ENCODE results near the gene ABCB7. TPM values are rescaled to one million over a fixed set of nuclear protein-coding genes. Genes with fewer than 3 reads are reported as not detected.

ABCB7 gene
- total RNA-seq, 1 donor from 2014 or later, result 31.5 TPM

DNA sequence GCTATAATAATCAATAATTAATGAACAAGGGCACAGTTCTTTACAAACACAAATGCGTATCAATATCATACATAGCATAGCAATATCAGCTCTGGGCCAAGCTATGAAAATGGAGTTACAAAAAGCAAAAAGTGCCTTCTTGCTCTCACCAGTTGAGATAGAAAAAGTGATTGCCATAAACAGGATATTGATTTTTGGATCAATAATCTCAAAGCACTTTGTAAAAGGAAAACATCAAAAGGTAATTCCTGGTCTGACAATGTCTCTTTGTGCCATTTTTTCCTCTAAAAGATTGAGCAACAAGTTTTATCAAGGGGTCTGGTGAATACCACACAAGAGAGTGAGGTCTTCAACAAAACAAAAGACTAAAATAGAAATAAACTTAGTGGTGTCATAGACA lies 42.4 kb downstream of the ABCB7 start:
- Mint-ChIP-seq H3K4me1 (no peaks in the 10 kb centered on the region), H3K36me3 (ENCODE audit: low read depth) (peaks cover 8% of the 10 kb centered on the region), H3K9me3 (peaks cover 2% of the 10 kb centered on the region), H3K4me3 (no peak overlapping the region), H3K27ac (ENCODE audit: unreplicated experiment) (no peak overlapping the region), H3K27me3 (ENCODE audit: low read depth) (no peaks in the 10 kb centered on the region)
- TF ChIP-seq, protein P1, sequence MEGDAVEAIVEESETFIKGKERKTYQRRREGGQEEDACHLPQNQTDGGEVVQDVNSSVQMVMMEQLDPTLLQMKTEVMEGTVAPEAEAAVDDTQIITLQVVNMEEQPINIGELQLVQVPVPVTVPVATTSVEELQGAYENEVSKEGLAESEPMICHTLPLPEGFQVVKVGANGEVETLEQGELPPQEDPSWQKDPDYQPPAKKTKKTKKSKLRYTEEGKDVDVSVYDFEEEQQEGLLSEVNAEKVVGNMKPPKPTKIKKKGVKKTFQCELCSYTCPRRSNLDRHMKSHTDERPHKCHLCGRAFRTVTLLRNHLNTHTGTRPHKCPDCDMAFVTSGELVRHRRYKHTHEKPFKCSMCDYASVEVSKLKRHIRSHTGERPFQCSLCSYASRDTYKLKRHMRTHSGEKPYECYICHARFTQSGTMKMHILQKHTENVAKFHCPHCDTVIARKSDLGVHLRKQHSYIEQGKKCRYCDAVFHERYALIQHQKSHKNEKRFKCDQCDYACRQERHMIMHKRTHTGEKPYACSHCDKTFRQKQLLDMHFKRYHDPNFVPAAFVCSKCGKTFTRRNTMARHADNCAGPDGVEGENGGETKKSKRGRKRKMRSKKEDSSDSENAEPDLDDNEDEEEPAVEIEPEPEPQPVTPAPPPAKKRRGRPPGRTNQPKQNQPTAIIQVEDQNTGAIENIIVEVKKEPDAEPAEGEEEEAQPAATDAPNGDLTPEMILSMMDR (conservative IDR thresholded peaks at IDR 0.05), result no peak
- DNase-seq (ENCODE audit: low read depth, low spot score), result no peak

DNA sequence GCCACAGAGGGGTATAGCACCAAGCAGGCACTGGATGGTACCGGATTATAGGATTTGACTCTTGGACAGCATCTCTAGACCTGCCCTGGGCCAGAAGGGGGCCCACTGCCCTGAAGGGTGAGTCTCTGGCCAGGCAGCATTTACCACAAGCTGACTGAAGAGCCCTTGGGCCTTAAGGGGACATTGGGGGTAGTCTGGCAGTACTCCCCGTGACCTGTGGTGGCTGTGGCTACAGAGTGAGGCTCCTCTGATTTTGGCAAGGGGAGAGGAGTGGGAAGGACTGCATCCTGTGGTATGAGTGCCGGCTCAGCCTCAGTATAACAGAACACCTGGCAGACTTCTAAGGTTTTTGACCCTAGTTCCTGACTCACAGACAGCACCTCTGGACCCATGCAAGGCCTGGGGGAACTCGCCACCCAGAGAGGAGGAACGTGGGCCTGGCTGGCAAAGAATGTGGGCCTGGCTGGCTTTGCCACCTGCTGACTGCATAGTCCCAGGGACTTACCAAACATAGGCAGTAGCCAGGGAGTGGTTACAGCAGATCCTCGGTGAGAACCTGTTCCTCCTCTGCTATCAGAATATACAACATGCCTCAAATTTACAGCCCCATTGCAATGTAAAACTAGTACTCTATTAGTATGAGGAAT lies 48.1 kb downstream of the ABCB7 start:
- Mint-ChIP-seq H3K27me3 (ENCODE audit: low read depth) (no peaks in the 10 kb centered on the region), H3K4me3 (no peak overlapping the region), H3K27ac (ENCODE audit: unreplicated experiment) (no peak overlapping the region), H3K36me3 (ENCODE audit: low read depth) (peaks cover 15% of the 10 kb centered on the region), H3K4me1 (no peaks in the 10 kb centered on the region), H3K9me3 (peaks cover 11% of the 10 kb centered on the region)
- no peak for DNase-seq (ENCODE audit: low read depth, low spot score)
- TF ChIP-seq, protein P1 (conservative IDR thresholded peaks at IDR 0.05), result no peak

DNA sequence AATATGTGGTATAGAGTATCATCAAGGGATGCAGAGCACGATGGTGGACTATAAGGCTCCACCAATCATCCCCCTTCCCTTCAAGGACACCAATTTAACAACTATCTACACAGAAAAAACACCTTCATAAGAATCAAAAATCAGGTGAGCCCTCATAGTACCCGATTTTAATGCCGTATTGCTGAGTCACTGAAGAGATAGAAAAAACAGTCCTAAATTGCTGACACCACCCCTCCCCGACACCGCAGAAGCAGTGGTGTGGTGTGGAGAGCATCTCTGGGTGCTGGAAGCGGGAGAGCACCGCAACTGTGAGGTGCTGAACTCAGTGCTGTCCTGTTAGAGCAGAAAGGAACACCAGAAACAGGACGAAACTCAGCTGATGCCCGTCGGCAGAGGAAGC lies 49.3 kb downstream of the ABCB7 start:
- Mint-ChIP-seq H3K9me3 (peaks cover 14% of the 10 kb centered on the region), H3K4me1 (no peaks in the 10 kb centered on the region), H3K27me3 (ENCODE audit: low read depth) (no peaks in the 10 kb centered on the region), H3K27ac (ENCODE audit: unreplicated experiment) (no peak overlapping the region), H3K36me3 (ENCODE audit: low read depth) (peaks cover 18% of the 10 kb centered on the region), H3K4me3 (no peak overlapping the region)
- DNase-seq (ENCODE audit: low read depth, low spot score), result no peak
- TF ChIP-seq, protein P1 (conservative IDR thresholded peaks at IDR 0.05), result no peak

DNA sequence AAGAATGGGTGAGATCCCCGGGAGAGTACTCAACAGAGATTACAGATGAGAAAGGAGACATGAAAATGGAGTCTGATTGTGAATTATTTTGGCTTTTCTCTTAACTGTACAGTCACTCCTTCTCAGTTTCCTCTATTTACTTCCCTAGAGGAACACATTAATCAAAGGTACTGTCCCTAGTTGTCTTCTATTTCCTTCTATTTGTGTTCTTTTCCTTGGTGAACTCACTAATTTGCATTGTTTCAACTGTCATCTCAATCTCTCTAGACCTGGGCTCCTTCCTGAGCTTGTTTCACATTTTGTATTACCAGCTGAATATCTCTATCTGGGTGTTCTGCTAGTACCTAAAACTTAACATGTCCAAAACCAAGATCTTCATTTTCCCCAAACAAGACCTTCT lies 59.8 kb downstream of the ABCB7 start:
- no peak for DNase-seq (ENCODE audit: low read depth, low spot score)
- Mint-ChIP-seq H3K4me3 (no peak overlapping the region), H3K36me3 (ENCODE audit: low read depth) (peaks cover 7% of the 10 kb centered on the region), H3K27me3 (ENCODE audit: low read depth) (no peaks in the 10 kb centered on the region), H3K4me1 (no peaks in the 10 kb centered on the region), H3K27ac (ENCODE audit: unreplicated experiment) (no peak overlapping the region), H3K9me3 (peaks cover 7% of the 10 kb centered on the region)
- TF ChIP-seq, protein P1 (conservative IDR thresholded peaks at IDR 0.05), result no peak

DNA sequence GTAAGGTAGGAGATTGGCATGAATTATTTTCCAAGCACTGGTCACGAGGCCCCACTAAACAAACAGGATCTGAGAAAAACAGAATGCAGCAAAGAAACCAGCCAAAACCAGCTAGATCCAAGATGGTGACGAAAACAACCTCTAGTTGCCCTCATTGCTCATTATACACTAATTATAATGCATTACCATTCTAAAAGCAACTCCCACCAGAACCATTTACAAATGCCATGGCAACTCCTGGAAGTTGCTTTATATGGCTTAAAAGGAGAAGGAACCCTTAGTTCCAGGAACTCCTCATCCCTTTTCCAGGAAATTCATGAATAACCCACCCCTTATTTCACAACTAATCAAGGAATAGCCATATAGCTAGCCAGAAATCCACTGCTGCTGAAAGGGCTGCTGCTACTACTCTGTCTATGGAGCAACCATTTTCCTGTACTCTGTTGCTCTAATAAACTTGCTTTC lies 69.3 kb downstream of the ABCB7 start:
- DNase-seq (ENCODE audit: low read depth, low spot score), result no peak
- Mint-ChIP-seq H3K27me3 (ENCODE audit: low read depth) (no peaks in the 10 kb centered on the region), H3K4me3 (no peak overlapping the region), H3K36me3 (ENCODE audit: low read depth) (peaks cover 10% of the 10 kb centered on the region), H3K9me3 (peaks cover 19% of the 10 kb centered on the region), H3K4me1 (no peaks in the 10 kb centered on the region), H3K27ac (ENCODE audit: unreplicated experiment) (no peak overlapping the region)
- TF ChIP-seq, protein P1 (conservative IDR thresholded peaks at IDR 0.05), result no peak

Data from neural crest cell (in vitro differentiated cells).